IMR-90 (cell line): ENCODE measurements around the gene PALLD. TPM values are rescaled to one million over a fixed set of nuclear protein-coding genes. Genes with fewer than 3 reads are reported as not detected.

Experiments used
- ATAC-seq: fragments of 200-7000 bp; cut with Tn5 transposase; 2 replicates; pipeline ENCODE4 v1.9.1; 2020; ENCODE audit warnings: low read depth, mild to moderate bottlenecking, moderate library complexity
- BruUV-seq: library from RNA; stranded (reverse); fragments of 400-500 nt; replicated peaks from 2 replicates; lab custom pipeline; 2021; lab: Mats Ljungman, UMichigan
- CTCF ChIA-PET: fragments of 300-600 bp; formaldehyde crosslinking; extraction: SDS; loops from one replicate; lab custom pipeline; 2021; ENCODE audit warnings: antibody characterized with exemption; lab: Yijun Ruan, JAX
- POLR2A ChIA-PET: fragments of 300-600 bp; sonication (Branson Sonifier 250); formaldehyde crosslinking; loops from one replicate; lab custom pipeline; 2022; ENCODE audit warnings: antibody characterized with exemption; ENCODE audit not compliant: unreplicated experiment; lab: Charles Lee
- DNase-seq: peaks from one replicate; pipeline ENCODE4 v3.0.0; 2013
- H2AFZ ChIP-seq: replicated peaks from 2 replicates; pipeline ENCODE3; 2013; ENCODE audit warnings: low read length, mild to moderate bottlenecking; ENCODE audit not compliant: poor library complexity
- H2AK5ac ChIP-seq: 2 replicates; pipeline ENCODE4 v1.6.1; 2013; ENCODE audit warnings: low read depth, low read length, inconsistent platforms
- H2AK9ac ChIP-seq: replicated peaks from 2 replicates; pipeline ENCODE3; 2013; ENCODE audit warnings: mild to moderate bottlenecking, low read depth, low read length, moderate library complexity; ENCODE audit not compliant: poor library complexity
- H2BK120ac ChIP-seq: 2 replicates; pipeline ENCODE4 v1.6.1; 2013; ENCODE audit warnings: low read depth, low read length, inconsistent platforms
- H2BK15ac ChIP-seq: 3 replicates; pipeline ENCODE4 v1.6.1; 2013; ENCODE audit warnings: low read depth, low read length, inconsistent platforms
- H2BK20ac ChIP-seq: 2 replicates; pipeline ENCODE4 v1.6.1; 2013; ENCODE audit warnings: low read depth, mild to moderate bottlenecking, inconsistent platforms, low read length, moderate library complexity
- H2BK5ac ChIP-seq: 2 replicates; pipeline ENCODE4 v1.6.1; 2013; ENCODE audit warnings: mild to moderate bottlenecking, low read depth, low read length, inconsistent platforms; ENCODE audit not compliant: poor library complexity, severe bottlenecking
- H3K14ac ChIP-seq: replicated peaks from 2 replicates; pipeline ENCODE4 v1.6.1; 2013; ENCODE audit warnings: low read depth, low read length, inconsistent platforms
- H3K18ac ChIP-seq: 2 replicates; pipeline ENCODE4 v1.6.1; 2013; ENCODE audit warnings: low read depth, low read length, control low read depth
- H3K23ac ChIP-seq: 2 replicates; pipeline ENCODE4 v1.6.1; 2013; ENCODE audit warnings: low read depth, low read length, inconsistent platforms
- H3K27ac ChIP-seq: 2 replicates; pipeline ENCODE4 v1.5.1; 2013; ENCODE audit warnings: mild to moderate bottlenecking, control low read depth, low read length; ENCODE audit not compliant: insufficient read depth
- H3K27me3 ChIP-seq: 2 replicates; pipeline ENCODE4 v1.6.1; 2013; ENCODE audit warnings: low read length; ENCODE audit not compliant: control insufficient read depth, insufficient read depth
- H3K36me3 ChIP-seq: 2 replicates; pipeline ENCODE4 v1.6.1; 2013; ENCODE audit warnings: low read length, mixed read lengths; ENCODE audit not compliant: control insufficient read depth, insufficient read depth
- H3K4ac ChIP-seq: 2 replicates; pipeline ENCODE4 v1.6.1; 2013; ENCODE audit warnings: low read depth, low read length, inconsistent platforms
- H3K4me1 ChIP-seq: 2 replicates; pipeline ENCODE4 v1.6.1; 2013; ENCODE audit warnings: low read length, mixed read lengths; ENCODE audit not compliant: control insufficient read depth, insufficient read depth
- H3K4me2 ChIP-seq: 2 replicates; pipeline ENCODE4 v1.6.1; 2013; ENCODE audit warnings: low read depth, mild to moderate bottlenecking, control low read depth, low read length, moderate library complexity
- H3K4me3 ChIP-seq: 2 replicates; pipeline ENCODE4 v1.5.1; 2013; ENCODE audit warnings: low read depth, mild to moderate bottlenecking, control low read depth, low read length, moderate library complexity; ENCODE audit not compliant: insufficient read depth
- H3K56ac ChIP-seq: 2 replicates; pipeline ENCODE4 v1.6.1; 2013; ENCODE audit warnings: low read length, inconsistent platforms; ENCODE audit not compliant: insufficient read depth; ENCODE audit errors: extremely low read depth
- H3K79me1 ChIP-seq, 2 experiments: 2 replicates each; pipeline ENCODE4 v1.6.1; 2013; ENCODE audit warnings: low read length in 2 of 2, inconsistent platforms in 1 of 2, low read depth in 1 of 2
- H3K9ac ChIP-seq: 2 replicates; pipeline ENCODE4 v1.6.1; 2013; ENCODE audit warnings: low read depth, low read length, control low read depth
- H3K9me1 ChIP-seq: 2 replicates; pipeline ENCODE4 v1.6.1; 2013; ENCODE audit warnings: low read length, inconsistent platforms; ENCODE audit not compliant: insufficient read depth
- H3K9me3 ChIP-seq: 2 replicates; pipeline ENCODE4 v1.6.1; 2013; ENCODE audit warnings: low read length; ENCODE audit not compliant: control insufficient read depth, insufficient read depth
- H4K20me1 ChIP-seq: 2 replicates; pipeline ENCODE4 v1.6.1; 2013; ENCODE audit warnings: low read length, inconsistent platforms; ENCODE audit not compliant: insufficient read depth
- H4K5ac ChIP-seq: 2 replicates; pipeline ENCODE4 v1.6.1; 2013; ENCODE audit warnings: mild to moderate bottlenecking, low read depth, low read length, control low read depth
- H4K8ac ChIP-seq, 2 experiments: 2 replicates each; pipeline ENCODE4 v1.6.1; 2013; ENCODE audit warnings: low read depth in 2 of 2, low read length in 2 of 2, control low read depth in 1 of 2, inconsistent platforms in 1 of 2
- H4K91ac ChIP-seq: 2 replicates; pipeline ENCODE4 v1.6.1; 2013; ENCODE audit warnings: low read depth, low read length, inconsistent platforms; ENCODE audit not compliant: insufficient read depth
- BHLHE40 ChIP-seq: fragments of 150-350 bp; IDR thresholded peaks from 2 replicates; pipeline ENCODE4 v1.6.1; 2016; ENCODE audit warnings: mild to moderate bottlenecking, low read depth, low read length
- CEBPB ChIP-seq: IDR thresholded peaks from 2 replicates; pipeline ENCODE4 v1.6.1; 2012; ENCODE audit warnings: low read depth, low read length, improper control_type of control experiment
- CHD1 ChIP-seq: IDR thresholded peaks from 2 replicates; pipeline ENCODE4 v1.6.1; 2012; ENCODE audit warnings: low read depth, low read length, improper control_type of control experiment
- FOS ChIP-seq: fragments of 150-350 bp; IDR thresholded peaks from 2 replicates; pipeline ENCODE4 v1.6.1; 2016; ENCODE audit warnings: low read depth, low read length
- MAFK ChIP-seq: IDR thresholded peaks from 2 replicates; pipeline ENCODE4 v1.6.1; 2012; ENCODE audit warnings: low read depth, low read length, improper control_type of control experiment
- MAZ ChIP-seq: IDR thresholded peaks from 2 replicates; pipeline ENCODE4 v1.6.1; 2012; ENCODE audit warnings: low read depth, mild to moderate bottlenecking, low read length, improper control_type of control experiment, moderate library complexity, borderline replicate concordance
- MXI1 ChIP-seq: IDR thresholded peaks from 2 replicates; pipeline ENCODE4 v1.6.1; 2012; ENCODE audit warnings: low read depth, mild to moderate bottlenecking, low read length, moderate library complexity, borderline replicate concordance
- NFE2L2 ChIP-seq: fragments of 150-350 bp; IDR thresholded peaks from 2 replicates; pipeline ENCODE4 v1.6.1; 2016; ENCODE audit warnings: low read depth, mild to moderate bottlenecking, low read length
- POLR2A ChIP-seq: IDR thresholded peaks from 2 replicates; pipeline ENCODE4 v1.6.1; 2012; ENCODE audit warnings: mild to moderate bottlenecking, low read depth, low read length
- RAD21 ChIP-seq: IDR thresholded peaks from 2 replicates; pipeline ENCODE4 v1.6.1; 2012; ENCODE audit warnings: low read length, improper control_type of control experiment
- RFX5 ChIP-seq: IDR thresholded peaks from 2 replicates; pipeline ENCODE4 v1.8.0; 2012; ENCODE audit warnings: low read depth, mild to moderate bottlenecking, low read length, moderate library complexity
- SMC3 ChIP-seq: fragments of 150-350 bp; IDR thresholded peaks from 2 replicates; pipeline ENCODE4 v1.6.1; 2016; ENCODE audit warnings: low read depth, mild to moderate bottlenecking, antibody characterized with exemption, low read length, moderate library complexity
- WGBS, 2 experiments: methylation state at CpG; one replicate each; pipeline versions ENCODE4 v1.1.5 to v1.1.7; 2013; ENCODE audit warnings: missing lambda C conversion rate in 2 of 2; ENCODE audit not compliant: insufficient read length in 1 of 2; ENCODE audit errors: extremely low coverage in 2 of 2; 5-methylcytosine and 5-hydroxymethylcytosine counted together
- dilution Hi-C: fragments of 300-500 bp; cut with HindIII; formaldehyde crosslinking; loops from one replicate; pipeline ENCODE4 v1.14.3; 2018; ENCODE audit warnings: low sequenced_read_pairs; ENCODE audit not compliant: unreplicated experiment
- in situ Hi-C: fragments of 300-500 bp; cut with MboI; formaldehyde crosslinking; loops from 3 replicates; pipeline ENCODE4 v1.14.3; 2019; ENCODE audit warnings: low sequenced_read_pairs, inconsistent platforms, mixed read lengths
- intact Hi-C: fragments of 100-400 bp; cut with micrococcal nuclease; formaldehyde crosslinking; loops from 2 replicates; pipeline ENCODE4 v1.10.0; 2022
- polyA plus RNA-seq, 3 experiments: library from polyadenylated mRNA; depleted of rRNA; stranded (reverse); fragments of >200 nt; gene quantifications; 2 replicates each; pipeline ENCODE4 v1.2.3, GENCODE V29; 2012; ENCODE audit warnings: low replicate concordance in 1 of 3
- total RNA-seq: library from RNA; depleted of rRNA; stranded (reverse); fragments of >200 nt; gene quantifications from 2 replicates; pipeline ENCODE4 v1.2.3, GENCODE V29; 2012
- TF ChIP-seq, protein P1 (sequence below): conservative IDR thresholded peaks from 2 replicates; pipeline ENCODE4 v1.5.1; 2012; ENCODE audit warnings: mild to moderate bottlenecking, low read depth, low read length, improper control_type of control experiment
- TF ChIP-seq, protein P2 (sequence below): fragments of 150-350 bp; IDR thresholded peaks from 2 replicates; pipeline ENCODE4 v1.6.1; 2017; ENCODE audit warnings: mild to moderate bottlenecking, antibody characterized with exemption, low read length, low read depth
- TF ChIP-seq, protein P3 (sequence below): fragments of 150-350 bp; IDR thresholded peaks from 2 replicates; pipeline ENCODE4 v1.6.1; 2016; ENCODE audit warnings: low read depth, mild to moderate bottlenecking, low read length, moderate library complexity, borderline replicate concordance

The PALLD gene
- total and polyA plus RNA-seq, 2 of the 4 experiments (the other 2 are of a cell fraction), result 91.0 to 91.9 TPM

DNA sequence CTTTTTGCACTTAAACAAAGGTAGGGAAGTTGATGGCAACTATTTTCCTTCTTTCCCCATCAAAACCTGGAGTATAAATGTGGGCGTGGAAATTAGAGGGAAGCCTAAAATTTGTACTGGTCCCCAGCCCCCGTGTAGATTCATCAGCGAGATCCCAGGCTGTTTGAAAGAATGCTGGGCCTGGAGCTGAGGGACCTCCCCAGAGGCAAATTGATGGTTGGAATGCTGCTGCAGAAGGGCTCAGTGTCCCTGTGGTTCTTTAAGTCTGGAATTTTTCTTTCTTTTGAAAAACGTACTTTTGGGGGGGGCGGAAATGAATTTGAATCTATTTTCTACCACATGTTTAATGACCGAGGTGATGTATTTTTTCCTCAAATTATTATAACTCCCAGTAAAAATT is 316.0 kb downstream of the PALLD start:
- TF ChIP-seq CEBPB, result no peak
- TF ChIP-seq, protein P1, sequence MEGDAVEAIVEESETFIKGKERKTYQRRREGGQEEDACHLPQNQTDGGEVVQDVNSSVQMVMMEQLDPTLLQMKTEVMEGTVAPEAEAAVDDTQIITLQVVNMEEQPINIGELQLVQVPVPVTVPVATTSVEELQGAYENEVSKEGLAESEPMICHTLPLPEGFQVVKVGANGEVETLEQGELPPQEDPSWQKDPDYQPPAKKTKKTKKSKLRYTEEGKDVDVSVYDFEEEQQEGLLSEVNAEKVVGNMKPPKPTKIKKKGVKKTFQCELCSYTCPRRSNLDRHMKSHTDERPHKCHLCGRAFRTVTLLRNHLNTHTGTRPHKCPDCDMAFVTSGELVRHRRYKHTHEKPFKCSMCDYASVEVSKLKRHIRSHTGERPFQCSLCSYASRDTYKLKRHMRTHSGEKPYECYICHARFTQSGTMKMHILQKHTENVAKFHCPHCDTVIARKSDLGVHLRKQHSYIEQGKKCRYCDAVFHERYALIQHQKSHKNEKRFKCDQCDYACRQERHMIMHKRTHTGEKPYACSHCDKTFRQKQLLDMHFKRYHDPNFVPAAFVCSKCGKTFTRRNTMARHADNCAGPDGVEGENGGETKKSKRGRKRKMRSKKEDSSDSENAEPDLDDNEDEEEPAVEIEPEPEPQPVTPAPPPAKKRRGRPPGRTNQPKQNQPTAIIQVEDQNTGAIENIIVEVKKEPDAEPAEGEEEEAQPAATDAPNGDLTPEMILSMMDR, result no peak
- no peak for TF ChIP-seq POLR2A
- no peak for TF ChIP-seq RFX5
- TF ChIP-seq MXI1, result no peak
- TF ChIP-seq FOS, result no peak
- no peak for TF ChIP-seq CHD1
- no peak for TF ChIP-seq BHLHE40
- TF ChIP-seq SMC3, result no peak
- TF ChIP-seq MAZ, result no peak
- TF ChIP-seq, protein P2, sequence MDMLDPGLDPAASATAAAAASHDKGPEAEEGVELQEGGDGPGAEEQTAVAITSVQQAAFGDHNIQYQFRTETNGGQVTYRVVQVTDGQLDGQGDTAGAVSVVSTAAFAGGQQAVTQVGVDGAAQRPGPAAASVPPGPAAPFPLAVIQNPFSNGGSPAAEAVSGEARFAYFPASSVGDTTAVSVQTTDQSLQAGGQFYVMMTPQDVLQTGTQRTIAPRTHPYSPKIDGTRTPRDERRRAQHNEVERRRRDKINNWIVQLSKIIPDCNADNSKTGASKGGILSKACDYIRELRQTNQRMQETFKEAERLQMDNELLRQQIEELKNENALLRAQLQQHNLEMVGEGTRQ, result no peak
- no peak for TF ChIP-seq MAFK
- TF ChIP-seq, protein P3, sequence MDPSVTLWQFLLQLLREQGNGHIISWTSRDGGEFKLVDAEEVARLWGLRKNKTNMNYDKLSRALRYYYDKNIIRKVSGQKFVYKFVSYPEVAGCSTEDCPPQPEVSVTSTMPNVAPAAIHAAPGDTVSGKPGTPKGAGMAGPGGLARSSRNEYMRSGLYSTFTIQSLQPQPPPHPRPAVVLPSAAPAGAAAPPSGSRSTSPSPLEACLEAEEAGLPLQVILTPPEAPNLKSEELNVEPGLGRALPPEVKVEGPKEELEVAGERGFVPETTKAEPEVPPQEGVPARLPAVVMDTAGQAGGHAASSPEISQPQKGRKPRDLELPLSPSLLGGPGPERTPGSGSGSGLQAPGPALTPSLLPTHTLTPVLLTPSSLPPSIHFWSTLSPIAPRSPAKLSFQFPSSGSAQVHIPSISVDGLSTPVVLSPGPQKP, result no peak
- TF ChIP-seq RAD21, result no peak
- no peak for TF ChIP-seq NFE2L2
- CTCF ChIA-PET, result interaction anchor here (1.2 kb wide), 1 partner anchor 227 kb away, joined by 3 read pairs; no protein-coding TSS in a partner anchor
- ATAC-seq (no peak), DNase-seq (no peak)
- H3K9me1 ChIP-seq, result no peaks in the 10 kb centered on the region; the same call in 1 of the 2 replicates
- H3K4me2 ChIP-seq, result peak overlapping the region; percentile 84; the same call in 1 of the 2 replicates
- no peak overlapping the region for H3K4me3 ChIP-seq
- no TSS peak for BruUV-seq
- peak overlapping the region; percentile 49; the same call in 1 of the 2 replicates for H4K91ac ChIP-seq
- H2BK20ac ChIP-seq, result peak overlapping the region; percentile 49
- no peak overlapping the region for H2AK9ac ChIP-seq
- H2AK5ac ChIP-seq, result no peak overlapping the region
- H4K5ac ChIP-seq, result peak overlapping the region; percentile 64; the same call in 1 of the 2 replicates
- POLR2A ChIA-PET, result no interaction called here
- no peak overlapping the region for H3K23ac ChIP-seq
- H3K4me1 ChIP-seq, result peaks cover 19% of the 10 kb centered on the region
- H3K27me3 ChIP-seq, result no peaks in the 10 kb centered on the region
- peak overlapping the region; percentile 22; the same call in 1 of the 2 replicates for H3K9ac ChIP-seq
- no CpG with 5 or more reads among the region's 6 CpGs for WGBS, 2 experiments
- in situ Hi-C loops (no loop called here), intact Hi-C loops (no loop called here), dilution Hi-C loops (no loop called here)
- peak overlapping the region in 1 of 2 experiments; percentile 43; a peak in 2 of 4 replicates for H4K8ac ChIP-seq
- H3K27ac ChIP-seq, result peak overlapping the region; percentile 19; the same call in 1 of the 2 replicates
- H3K56ac ChIP-seq, result no peak overlapping the region
- no peaks in the 10 kb centered on the region for H3K79me1 ChIP-seq
- peak overlapping the region; percentile 42; the same call in 1 of the 2 replicates for H3K4ac ChIP-seq
- no peaks in the 10 kb centered on the region for H3K9me3 ChIP-seq
- 0 out of 3 replicates have a peak overlapping the region, but pooled peaks have one; percentile 25 for H2BK15ac ChIP-seq
- H3K14ac ChIP-seq, result no peak overlapping the region; the same call in 1 of the 2 replicates
- H2BK5ac ChIP-seq, result peak overlapping the region; percentile 48
- H3K18ac ChIP-seq, result peak overlapping the region; percentile 55
- H4K20me1 ChIP-seq, result no peaks in the 10 kb centered on the region
- H2AFZ ChIP-seq, result no peak overlapping the region
- peak overlapping the region; percentile 60 for H2BK120ac ChIP-seq
- no peaks in the 10 kb centered on the region for H3K36me3 ChIP-seq
